Naive thymus-derived CD4-positive, alpha-beta T cell (primary cell): ENCODE measurements around the gene ETV3L. TPM values are rescaled to one million over a fixed set of nuclear protein-coding genes. Genes with fewer than 3 reads are reported as not detected.
A peak's percentile ranks its signal among the peaks of the same experiment; 100 is the strongest.

Source experiments
- ATAC-seq: fragments of 150-1000 bp; cut with Tn5 transposase; 2 replicates; pipeline ENCODE4 v1.10.0; 2021; ENCODE audit warnings: mild to moderate bottlenecking, moderate library complexity
- CTCF ChIA-PET: fragments of 350-600 bp; sonication (Branson Sonifier 250); formaldehyde crosslinking; loops from one replicate; lab custom pipeline; 2021; ENCODE audit warnings: antibody characterized with exemption; lab: Charles Lee
- POLR2A ChIA-PET: fragments of 350-600 bp; sonication (Branson Sonifier 250); formaldehyde crosslinking; loops from one replicate; lab custom pipeline; 2021; ENCODE audit warnings: antibody characterized with exemption, inconsistent platforms; lab: Charles Lee
- DNase-seq, 9 donors: peaks; one replicate each; pipeline versions ENCODE4 v3.0.0 to v3.0.0-alpha.2; 2020 to 2022; ENCODE audit warnings: mixed read lengths in 1 of 9
- H3K27ac ChIP-seq: one replicate; pipeline ENCODE4 v1.7.0; 2013; ENCODE audit warnings: mild to moderate bottlenecking, low read depth, low read length, moderate library complexity
- H3K27me3 ChIP-seq, 2 donors: one replicate each; pipeline ENCODE4 v1.7.0; 2013; ENCODE audit warnings: low read length in 2 of 2, mild to moderate bottlenecking in 2 of 2, moderate library complexity in 2 of 2; ENCODE audit not compliant: control insufficient read depth in 2 of 2, insufficient read depth in 2 of 2
- H3K36me3 ChIP-seq, 3 experiments: 1 replicate in 2 of 3; 2 replicates in 1 of 3; pipeline ENCODE4 v1.7.0; 2013; ENCODE audit warnings: low read length in 3 of 3, mild to moderate bottlenecking in 3 of 3, moderate library complexity in 1 of 3; ENCODE audit not compliant: insufficient read depth in 3 of 3, control insufficient read depth in 2 of 3
- H3K4me1 ChIP-seq, 2 donors: one replicate each; pipeline ENCODE4 v1.7.0; 2013; ENCODE audit warnings: low read length in 2 of 2, mild to moderate bottlenecking in 2 of 2, moderate library complexity in 1 of 2; ENCODE audit not compliant: control insufficient read depth in 2 of 2, insufficient read depth in 2 of 2
- H3K4me3 ChIP-seq: 2 replicates; pipeline ENCODE4 v1.7.0; 2013; ENCODE audit warnings: mild to moderate bottlenecking, low read length
- H3K9me3 ChIP-seq, 3 experiments: 1 replicate in 2 of 3; 2 replicates in 1 of 3; pipeline ENCODE4 v1.7.0; 2013; ENCODE audit warnings: low read length in 3 of 3; ENCODE audit not compliant: control insufficient read depth in 2 of 3
- H3K27ac Mint-ChIP-seq, 9 donors: one replicate each; pipeline ENCODE4 v1.8.0; 2020 to 2022; ENCODE audit warnings: mixed read lengths in 9 of 9, mild to moderate bottlenecking in 8 of 9, moderate library complexity in 5 of 9, inconsistent platforms in 2 of 9
- H3K27me3 Mint-ChIP-seq, 5 donors: one replicate each; pipeline ENCODE4 v1.8.0; 2021 to 2022; ENCODE audit warnings: mixed read lengths in 5 of 5, mild to moderate bottlenecking in 1 of 5
- H3K36me3 Mint-ChIP-seq, 5 donors: one replicate each; pipeline ENCODE4 v1.8.0; 2020 to 2022; ENCODE audit warnings: mixed read lengths in 5 of 5, mild to moderate bottlenecking in 3 of 5, inconsistent platforms in 1 of 5
- H3K4me1 Mint-ChIP-seq, 7 donors: one replicate each; pipeline ENCODE4 v1.8.0; 2020 to 2022; ENCODE audit warnings: mixed read lengths in 7 of 7, mild to moderate bottlenecking in 3 of 7, inconsistent platforms in 1 of 7
- H3K4me3 Mint-ChIP-seq, 10 donors: one replicate each; pipeline ENCODE4 v1.8.0; 2020 to 2022; ENCODE audit warnings: mild to moderate bottlenecking in 10 of 10, mixed read lengths in 10 of 10, moderate library complexity in 6 of 10, inconsistent platforms in 2 of 10
- H3K9me3 Mint-ChIP-seq, 11 donors: one replicate each; pipeline ENCODE4 v1.8.0; 2020 to 2022; ENCODE audit warnings: mixed read lengths in 11 of 11, mild to moderate bottlenecking in 4 of 11, inconsistent platforms in 1 of 11, moderate library complexity in 1 of 11
- intact Hi-C, 2 donors: fragments of 100-400 bp; cut with micrococcal nuclease; formaldehyde crosslinking; loops; one replicate each; pipeline ENCODE4 v1.15.1; 2023
- polyA plus RNA-seq, 2 donors: library from polyadenylated mRNA; unstranded; fragments of 300-500 nt; fragmentation: Illumina TruSeq; gene quantifications; one replicate each; pipeline ENCODE4 v1.2.3, GENCODE V29; 2021
- total RNA-seq, 6 experiments: library from RNA in 5 of 6; stranded (reverse) in 5 of 6; gene quantifications; 1 replicate in 5 of 6; 2 replicates in 1 of 6; pipeline ENCODE4 v1.2.3 and lab custom pipeline; 2021 to 2026

Gene ETV3L
- total and polyA plus RNA-seq, 7 experiments from 2014 or later: not detected

- Mint-ChIP-seq H3K27ac (peak within 1 kb of the TSS; percentile 83 to 98 (median 95)), H3K4me1 (peaks cover 41 to 65% (median 57%) of the 10 kb centered on the region in 7 donors), H3K4me3 (peak within 1 kb of the TSS; percentile 90 to 97 (median 95)), H3K9me3 (no peaks in the 10 kb centered on the region), H3K27me3 (no peaks in the 10 kb centered on the region), H3K36me3 (peaks cover 4 to 33% (median 14%) of the 10 kb centered on the region in 5 donors)
- Histone ChIP-seq H3K27me3 (no peaks in the 10 kb centered on the region), H3K9me3 (no peaks in the 10 kb centered on the region), H3K36me3 (peaks cover 0 to 27% (median 10%) of the 10 kb centered on the region in 3 experiments), H3K27ac (peak within 1 kb of the TSS; percentile 96), H3K4me1 (peaks cover 43 to 48% of the 10 kb centered on the region in 2 donors), H3K4me3 (peak within 1 kb of the TSS; percentile 84)
- DNase-seq (peak; percentile 65 to 90 (median 87)), ATAC-seq (peak; percentile 87)
- CTCF ChIA-PET: interaction anchor here (8.0 kb wide), 1 partner anchor 18 kb away, joined by 37 read pairs; no protein-coding TSS in a partner anchor
- POLR2A ChIA-PET: interaction anchor here (0.7 to 1.3 kb wide), 4 partner anchors 9 to 387 kb away, joined by 3 read pairs; no protein-coding TSS in a partner anchor
- intact Hi-C loops: loop anchor here (1.0 to 10.0 kb wide), 9 partner anchors 9 to 1869 kb away; partner anchors contain the start of genes IFI16 (in 1 of the 2), MRPL24 (in 1 of the 2) and SH2D2A (in 1 of the 2)
These were observed 38.8 kb upstream of the ETV3L start, which contains the start of gene ETV3 for GRCh38 chr1:157138220-157139051. ETV3 (minus strand) TSS chr1:157138395; CDS start chr1:157136352, 2,043 bp downstream.

GRCh38 chr1:157137408-157138219 lies 38.0 kb upstream of the ETV3L start:
- peak overlapping the region; percentile 90 to 97 (median 95) for H3K4me3 Mint-ChIP-seq
- ChIA-PET POLR2A (no interaction called here), CTCF (interaction anchor here (8.0 kb wide), 1 partner anchor 19 kb away, joined by 37 read pairs; no protein-coding TSS in a partner anchor)
- intact Hi-C loops: loop anchor here (2.0 to 10.0 kb wide), 6 partner anchors 17 to 1870 kb away; partner anchors contain the start of genes IFI16 (in 1 of the 2), MRPL24 (in 1 of the 2) and SH2D2A (in 1 of the 2)
- H3K36me3 Mint-ChIP-seq: peaks cover 4 to 40% (median 17%) of the 10 kb centered on the region in 5 donors
- Histone ChIP-seq H3K36me3 (peaks cover 0 to 30% (median 10%) of the 10 kb centered on the region in 3 experiments), H3K27ac (peak overlapping the region; percentile 96), H3K27me3 (no peaks in the 10 kb centered on the region), H3K4me3 (peak overlapping the region; percentile 84), H3K4me1 (peaks cover 51 to 56% of the 10 kb centered on the region in 2 donors), H3K9me3 (no peaks in the 10 kb centered on the region)
- H3K27ac Mint-ChIP-seq: peak overlapping the region; percentile 83 to 98 (median 93)
- peaks cover 49 to 73% (median 65%) of the 10 kb centered on the region in 7 donors for H3K4me1 Mint-ChIP-seq
- no peaks in the 10 kb centered on the region for H3K9me3 Mint-ChIP-seq
- no peaks in the 10 kb centered on the region for H3K27me3 Mint-ChIP-seq
- peak in 4 of 9 donors; percentile 13 to 23 (median 18) for DNase-seq
- no peak for ATAC-seq

GRCh38 chr1:157137046-157137407 lies 37.4 kb upstream of the ETV3L start:
- Mint-ChIP-seq H3K27ac (peak overlapping the region; percentile 83 to 98 (median 93)), H3K36me3 (peaks cover 4 to 46% (median 17%) of the 10 kb centered on the region in 5 donors), H3K4me3 (peak overlapping the region; percentile 90 to 97 (median 95)), H3K9me3 (no peaks in the 10 kb centered on the region), H3K4me1 (peaks cover 55 to 79% (median 71%) of the 10 kb centered on the region in 7 donors), H3K27me3 (no peaks in the 10 kb centered on the region)
- DNase-seq (no peak), ATAC-seq (no peak)
- H3K4me3 ChIP-seq: peak overlapping the region; percentile 84
- ChIA-PET CTCF (interaction anchor here (8.0 kb wide), 1 partner anchor 19 kb away, joined by 37 read pairs; no protein-coding TSS in a partner anchor), POLR2A (no interaction called here)
- peaks cover 3 to 33% (median 10%) of the 10 kb centered on the region in 3 experiments for H3K36me3 ChIP-seq
- intact Hi-C loops: loop anchor here (5.0 to 10.0 kb wide), 5 partner anchors 45 to 1870 kb away; partner anchors contain the start of genes IFI16 (in 1 of the 2), MRPL24 (in 1 of the 2) and SH2D2A (in 1 of the 2)
- no peaks in the 10 kb centered on the region for H3K27me3 ChIP-seq
- H3K27ac ChIP-seq: peak overlapping the region; percentile 96
- peaks cover 57 to 62% of the 10 kb centered on the region in 2 donors for H3K4me1 ChIP-seq
- no peaks in the 10 kb centered on the region for H3K9me3 ChIP-seq

- intact Hi-C loops: loop anchor here (5.0 to 10.0 kb wide), 5 partner anchors 44 to 1871 kb away; partner anchors contain the start of genes IFI16 (in 1 of the 2), MRPL24 (in 1 of the 2) and SH2D2A (in 1 of the 2)
- peak overlapping the region; percentile 84 for H3K4me3 ChIP-seq
- peaks cover 8 to 42% (median 17%) of the 10 kb centered on the region in 3 experiments for H3K36me3 ChIP-seq
- no peaks in the 10 kb centered on the region for H3K9me3 ChIP-seq
- H3K4me3 Mint-ChIP-seq: peak overlapping the region; percentile 90 to 97 (median 95)
- peaks cover 57 to 87% (median 79%) of the 10 kb centered on the region in 7 donors for H3K4me1 Mint-ChIP-seq
- no peak for DNase-seq
- ChIA-PET CTCF (interaction anchor here (2.1 to 8.0 kb wide), 2 partner anchors 20 to 46 kb away, joined by 7 to 37 read pairs; no protein-coding TSS in a partner anchor), POLR2A (interaction anchor here (1.3 to 1.7 kb wide), 2 partner anchors 45 to 369 kb away, joined by 4 read pairs; partner anchors contain the start of gene PRCC)
- H3K27me3 Mint-ChIP-seq: no peaks in the 10 kb centered on the region
- peaks cover 57 to 62% of the 10 kb centered on the region in 2 donors for H3K4me1 ChIP-seq
- no peaks in the 10 kb centered on the region for H3K9me3 Mint-ChIP-seq
- H3K27ac Mint-ChIP-seq: peak overlapping the region; percentile 19 to 98 (median 90)
- peaks cover 4 to 54% (median 21%) of the 10 kb centered on the region in 5 donors for H3K36me3 Mint-ChIP-seq
- no peak for ATAC-seq
- H3K27ac ChIP-seq: peak overlapping the region; percentile 9
- H3K27me3 ChIP-seq: no peaks in the 10 kb centered on the region
These were observed 36.5 kb upstream of the ETV3L start for GRCh38 chr1:157136133-157136532.

GRCh38 chr1:157135646-157136045 lies 36.0 kb upstream of the ETV3L start:
- peaks cover 8 to 44% (median 20%) of the 10 kb centered on the region in 3 experiments for H3K36me3 ChIP-seq
- POLR2A ChIA-PET: interaction anchor here (1.3 to 1.7 kb wide), 2 partner anchors 45 to 368 kb away, joined by 4 read pairs; partner anchors contain the start of gene PRCC

More at GRCh38 chr1:157135646-157136045, 36.0 kb upstream of the ETV3L start:
- peak overlapping the region in 6 of 10 donors; percentile 1 to 97 (median 78) for H3K4me3 Mint-ChIP-seq
- H3K27me3 ChIP-seq: no peaks in the 10 kb centered on the region
- peaks cover 4 to 57% (median 23%) of the 10 kb centered on the region in 5 donors for H3K36me3 Mint-ChIP-seq
- ATAC-seq (no peak), DNase-seq (no peak)
- CTCF ChIA-PET: interaction anchor here (1.3 to 8.0 kb wide), 3 partner anchors 21 to 47 kb away, joined by 3 to 37 read pairs (median 7); no protein-coding TSS in a partner anchor
- peaks cover 57 to 84% (median 82%) of the 10 kb centered on the region in 7 donors for H3K4me1 Mint-ChIP-seq
- H3K27ac Mint-ChIP-seq: peak overlapping the region in 3 of 9 donors; percentile 18 to 95 (median 53)
- no peaks in the 10 kb centered on the region for H3K9me3 Mint-ChIP-seq
- peaks cover 57 to 62% of the 10 kb centered on the region in 2 donors for H3K4me1 ChIP-seq
- no peaks in the 10 kb centered on the region for H3K9me3 ChIP-seq
- peak overlapping the region; percentile 9 for H3K27ac ChIP-seq
- no peaks in the 10 kb centered on the region for H3K27me3 Mint-ChIP-seq
- H3K4me3 ChIP-seq: no peak overlapping the region
- intact Hi-C loops: loop anchor here (5.0 to 10.0 kb wide), 5 partner anchors 43 to 1872 kb away; partner anchors contain the start of genes IFI16 (in 1 of the 2), MRPL24 (in 1 of the 2) and SH2D2A (in 1 of the 2)
